ENCODE results near the gene MAPK8IP1.

MAPK8IP1 gene

DNA sequence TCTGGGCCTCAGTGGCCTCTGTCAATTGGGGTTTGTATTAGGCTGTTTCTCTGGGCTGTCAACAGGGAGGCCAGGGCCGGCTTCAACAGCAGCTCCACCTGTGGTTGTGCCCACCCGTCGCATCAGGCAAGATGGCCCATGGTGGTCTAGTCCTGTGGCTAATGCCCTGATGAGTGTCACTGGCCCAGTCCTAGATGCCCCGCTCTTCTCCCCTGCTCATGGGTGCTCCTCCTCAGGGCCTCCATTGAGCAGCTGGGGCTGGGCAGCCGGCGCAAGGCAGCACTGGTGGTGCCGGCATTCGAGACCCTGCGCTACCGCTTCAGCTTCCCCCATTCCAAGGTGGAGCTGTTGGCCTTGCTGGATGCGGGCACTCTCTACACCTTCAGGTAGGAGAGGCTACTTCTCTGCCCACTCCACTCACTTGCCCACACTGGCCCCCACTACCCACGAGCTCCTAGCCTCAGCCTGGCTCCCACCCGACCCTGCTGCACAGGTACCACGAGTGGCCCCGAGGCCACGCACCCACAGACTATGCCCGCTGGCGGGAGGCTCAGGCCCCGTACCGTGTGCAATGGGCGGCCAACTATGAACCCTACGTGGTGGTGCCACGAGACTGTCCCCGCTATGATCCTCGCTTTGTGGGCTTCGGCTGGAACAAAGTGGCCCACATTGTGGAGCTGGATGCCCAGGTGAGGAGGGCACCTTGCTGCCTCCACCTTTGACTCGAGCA, 42.4 kb downstream of the MAPK8IP1 start:
- peak; percentile 50 for DNase-seq

DNA sequence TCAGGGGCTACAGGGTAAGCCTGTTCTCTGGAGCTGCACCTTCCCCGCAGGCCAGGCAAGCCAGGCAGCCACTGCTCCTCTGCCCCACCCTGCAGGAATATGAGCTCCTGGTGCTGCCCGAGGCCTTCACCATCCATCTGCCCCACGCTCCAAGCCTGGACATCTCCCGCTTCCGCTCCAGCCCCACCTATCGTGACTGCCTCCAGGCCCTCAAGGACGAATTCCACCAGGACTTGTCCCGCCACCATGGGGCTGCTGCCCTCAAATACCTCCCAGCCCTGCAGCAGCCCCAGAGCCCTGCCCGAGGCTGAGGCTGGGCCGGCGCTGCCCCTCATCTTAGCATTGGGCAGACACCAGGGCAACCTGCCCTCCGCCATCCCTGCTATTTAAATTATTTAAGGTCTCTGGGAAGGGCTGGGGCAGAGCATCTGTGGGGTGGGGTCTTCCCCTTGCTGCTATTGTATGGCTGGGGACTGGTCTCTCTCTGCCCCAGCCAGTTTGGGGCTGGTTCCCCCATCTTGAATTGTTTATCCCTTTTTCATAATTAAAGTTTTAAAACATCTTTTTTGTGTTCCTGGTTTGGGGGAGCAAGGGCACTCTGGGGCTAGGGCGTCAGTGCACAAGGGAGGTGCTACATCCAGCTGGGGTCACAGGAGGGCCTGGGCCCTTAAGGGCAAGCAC, 43.2 kb downstream of the MAPK8IP1 start:
- peak; percentile 66 for DNase-seq

DNA sequence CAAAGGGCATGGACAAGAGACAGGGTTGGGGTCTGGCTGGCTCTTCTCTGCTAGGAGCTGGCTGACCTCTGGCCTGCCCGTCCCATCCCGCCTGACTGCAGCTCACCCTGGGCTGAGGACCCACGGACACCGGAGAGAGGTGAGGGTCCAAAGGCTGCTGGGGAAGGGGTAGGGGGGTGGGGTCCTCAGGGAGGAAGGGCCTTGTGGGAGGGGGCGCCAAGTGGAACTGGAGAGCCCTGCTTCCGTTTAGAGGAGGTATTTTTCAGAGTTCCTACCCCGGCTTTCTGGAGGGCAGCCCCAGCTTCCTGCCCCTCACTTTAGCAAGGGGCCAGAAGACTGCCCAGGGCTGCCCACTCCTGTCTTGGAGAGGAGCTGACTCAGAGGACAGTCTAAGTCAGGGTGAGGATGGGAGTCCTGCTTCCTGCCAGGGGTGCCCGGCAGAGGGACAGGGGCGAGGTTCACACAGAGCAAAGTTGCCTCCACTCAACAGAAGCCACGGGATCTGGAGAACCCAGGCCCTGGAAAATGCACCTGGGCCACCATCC, 44.1 kb downstream of the MAPK8IP1 start:
- peak; percentile 49 for DNase-seq

DNA sequence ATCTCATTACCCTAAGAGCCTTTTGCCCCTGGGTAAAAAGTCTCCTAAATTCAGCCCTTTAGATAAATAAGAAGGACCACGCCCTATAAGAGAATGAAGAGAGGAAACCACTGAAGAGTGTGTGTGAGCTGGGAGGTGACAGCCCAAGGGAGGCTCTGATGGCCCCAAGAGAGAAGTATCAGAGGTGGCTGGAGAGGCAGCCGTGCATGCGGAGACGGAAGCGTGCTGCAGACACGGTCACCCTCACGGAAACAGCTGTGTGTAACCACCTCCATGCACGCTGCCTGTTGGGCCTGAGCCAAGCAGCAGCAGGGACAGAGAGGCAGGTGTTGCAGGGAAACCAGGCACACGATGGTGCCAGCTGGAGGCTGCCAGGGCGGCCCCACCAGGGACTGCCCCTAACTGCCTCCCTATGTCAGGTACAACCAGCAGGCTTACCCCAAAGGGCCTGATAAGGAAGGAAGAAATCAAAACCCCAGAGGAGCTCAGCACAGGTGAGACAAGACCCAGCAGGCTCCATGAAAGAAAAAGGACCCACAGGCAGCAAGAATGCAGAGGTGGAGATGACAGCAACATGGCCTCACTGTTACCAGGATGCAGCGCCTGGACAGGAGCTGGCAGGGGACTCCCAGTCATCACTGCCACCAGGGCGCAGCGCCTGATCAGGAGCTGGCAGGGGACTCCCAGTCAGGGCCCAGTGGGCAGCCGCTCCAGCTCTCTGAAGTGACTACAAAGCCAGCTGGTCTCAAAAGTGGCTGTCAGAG, 44.8 kb downstream of the MAPK8IP1 start:
- DNase-seq, result peak; percentile 55

DNA sequence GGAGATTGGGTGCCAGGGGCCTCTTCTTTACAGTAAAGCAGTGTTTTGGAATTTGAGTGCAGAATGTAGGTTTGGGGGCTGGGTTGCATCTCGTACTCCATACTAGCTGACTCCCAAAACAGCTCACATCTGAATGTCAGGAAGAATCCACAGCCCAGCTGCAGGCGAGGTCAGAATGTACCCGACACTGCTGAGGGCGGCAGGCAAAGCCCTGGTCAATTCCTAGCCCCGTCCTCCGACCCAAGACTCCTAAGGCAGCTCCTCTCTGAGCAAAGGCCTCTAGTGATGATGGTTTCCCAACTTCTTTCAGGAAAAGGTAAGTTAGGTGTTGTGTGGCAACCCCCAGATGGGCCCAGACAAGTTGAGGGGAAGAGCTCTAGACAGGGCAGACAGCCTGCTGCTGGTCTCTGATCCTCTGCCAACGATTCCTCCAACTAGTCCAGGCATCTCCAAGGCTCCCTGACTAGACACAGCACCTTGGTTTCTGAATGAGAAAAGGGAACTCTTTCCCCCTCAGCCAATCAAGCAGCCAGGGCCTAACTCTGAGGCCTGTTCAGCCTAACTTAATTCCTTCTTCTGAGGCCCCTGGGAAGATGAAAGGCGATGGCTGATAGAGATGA, 45.6 kb downstream of the MAPK8IP1 start:
- DNase-seq, result peak; percentile 43

DNA sequence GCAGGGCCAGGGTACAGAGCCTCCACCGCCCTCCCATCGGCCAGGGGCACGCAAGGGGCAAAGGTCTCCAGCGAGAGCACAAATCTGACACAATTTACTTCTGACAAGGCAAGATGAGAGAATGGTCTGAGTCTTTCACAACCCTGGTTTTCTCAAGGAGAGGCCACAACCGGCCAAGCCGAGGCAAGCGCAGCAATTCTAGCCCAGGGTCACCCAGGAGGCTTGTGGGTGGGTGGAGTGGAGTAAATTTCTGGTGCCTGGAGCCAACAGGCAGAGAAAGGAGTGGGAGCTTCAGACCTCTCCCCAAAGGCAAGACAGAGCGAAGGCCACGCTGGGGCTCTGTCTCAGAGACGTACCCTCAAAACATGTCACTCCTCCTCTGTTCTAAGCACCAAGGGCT, 46.3 kb downstream of the MAPK8IP1 start:
- peak; percentile 29 for DNase-seq

DNA sequence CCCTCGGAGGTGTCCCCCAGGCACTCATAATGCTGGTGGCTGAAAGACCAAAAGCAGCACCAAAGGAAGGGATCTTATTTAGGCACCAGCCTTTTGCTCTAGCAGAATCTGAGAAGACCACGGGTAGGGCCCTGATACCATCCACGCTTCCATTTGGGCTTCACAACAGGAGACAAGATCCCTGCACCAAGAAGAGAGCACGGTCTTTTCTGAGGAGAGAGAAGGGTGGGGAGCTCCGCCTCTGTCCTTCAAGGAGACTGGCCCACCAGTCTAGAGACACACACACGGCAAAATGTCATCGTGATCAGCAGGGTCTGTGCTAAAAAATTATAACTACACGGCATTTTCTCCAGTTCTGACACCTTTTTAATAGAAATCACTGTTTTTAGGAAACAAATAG, 46.8 kb downstream of the MAPK8IP1 start:
- DNase-seq, result peak; percentile 14

DNA sequence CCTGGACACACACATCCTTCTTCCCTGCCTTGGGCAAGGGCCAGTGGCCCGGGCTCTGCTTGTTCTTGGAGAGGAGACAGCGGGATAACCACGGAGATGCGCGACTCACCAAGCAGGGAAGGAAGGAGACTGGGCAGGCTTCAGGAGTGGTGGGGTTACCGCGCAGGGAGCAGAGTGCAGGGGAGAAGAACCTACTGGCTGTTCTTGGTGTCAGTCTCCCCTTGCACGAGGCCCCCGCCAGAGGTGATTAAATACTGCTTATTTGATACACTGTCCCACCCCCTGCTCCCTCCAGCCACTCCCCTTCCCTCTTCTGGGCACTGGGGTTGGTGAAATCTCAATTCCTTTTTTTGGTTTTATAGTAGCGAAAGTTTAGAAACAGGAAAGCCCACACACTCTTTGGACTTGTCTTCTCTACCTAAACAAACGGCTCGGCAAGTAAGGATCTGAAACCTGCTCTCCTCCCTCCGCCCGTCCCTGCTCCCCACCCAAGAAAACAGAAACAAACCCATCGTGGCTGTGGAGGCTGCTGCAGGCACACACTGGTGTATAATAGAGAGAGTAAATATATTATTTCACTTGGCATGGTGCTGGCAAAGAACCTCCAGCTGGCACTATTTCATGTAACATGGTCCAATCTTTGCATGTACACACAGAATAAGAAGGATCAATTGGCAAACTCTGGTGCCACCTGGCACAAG, 47.8 kb downstream of the MAPK8IP1 start:
- no peak for DNase-seq

DNA sequence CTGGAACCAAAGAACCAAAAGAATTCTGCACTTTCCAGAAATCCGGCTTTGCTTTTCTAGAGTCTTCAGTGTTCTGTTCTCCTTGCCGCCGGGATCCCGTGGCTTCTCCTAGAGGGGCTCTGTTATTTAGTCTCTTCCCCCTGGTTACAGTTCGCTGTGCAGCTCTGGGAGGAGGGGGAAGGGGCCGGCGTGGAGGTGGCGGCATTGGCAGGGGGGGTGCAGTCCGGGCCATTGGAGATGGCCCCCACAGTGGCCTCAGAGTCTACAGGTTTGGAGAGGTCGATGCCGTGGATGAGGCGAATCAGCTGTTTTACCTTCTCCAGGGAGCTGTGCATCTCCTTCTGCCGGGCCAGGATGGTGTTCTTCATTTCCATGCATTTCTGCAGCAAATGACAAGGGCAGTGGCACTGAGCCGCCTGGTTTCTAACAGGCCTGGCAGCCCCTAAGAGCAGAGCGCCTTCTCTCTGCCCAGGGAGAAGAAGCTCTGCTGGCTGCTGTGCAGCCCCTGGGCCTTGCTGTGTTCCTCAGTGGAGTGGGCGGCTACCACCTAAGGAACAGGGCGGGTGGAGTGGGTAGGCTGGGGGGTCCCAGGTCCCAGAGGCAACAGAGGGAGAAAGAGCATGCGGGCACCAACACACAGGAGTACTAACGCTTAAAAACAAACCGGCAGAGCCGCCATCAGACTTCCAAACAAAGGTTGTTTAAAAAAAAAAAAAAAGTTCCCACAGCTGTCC, 48.6 kb downstream of the MAPK8IP1 start:
- DNase-seq, result no peak

DNA sequence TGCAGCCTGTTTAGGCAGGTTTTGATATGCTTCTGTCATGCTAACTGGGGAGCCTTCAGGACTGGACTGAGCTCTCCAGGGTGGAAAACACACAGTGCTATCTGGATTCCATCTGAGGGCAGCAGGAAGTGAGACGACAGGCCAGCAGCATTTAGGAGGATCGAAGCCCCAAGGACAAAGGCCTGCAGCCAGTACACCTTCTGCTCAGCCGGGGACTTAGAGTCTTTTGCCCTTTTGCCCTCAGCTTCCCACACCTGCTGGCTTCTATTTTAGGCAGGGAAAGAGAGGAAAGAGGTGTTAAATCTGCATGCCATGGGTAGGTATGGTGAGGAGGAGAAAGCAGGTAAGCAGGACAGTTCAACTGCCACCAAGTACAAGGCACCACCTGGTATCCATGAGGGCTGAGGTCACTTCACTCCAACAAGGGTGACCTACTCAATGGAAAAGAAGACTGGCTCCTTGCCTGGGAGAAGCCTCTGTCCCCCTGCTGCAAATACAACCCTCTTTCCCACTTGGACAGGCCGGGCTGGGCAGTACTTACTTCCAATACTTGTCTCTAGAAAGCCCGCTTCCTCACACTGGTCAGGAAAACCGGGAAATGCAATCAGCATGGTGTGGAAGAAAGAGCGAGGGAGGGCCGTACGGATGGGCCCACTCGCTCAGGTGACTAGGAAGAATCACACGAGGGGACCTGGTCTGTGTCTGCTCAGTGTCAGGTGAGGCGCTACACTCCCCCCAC, 49.3 kb downstream of the MAPK8IP1 start:
- DNase-seq, result peak; percentile 76

DNA sequence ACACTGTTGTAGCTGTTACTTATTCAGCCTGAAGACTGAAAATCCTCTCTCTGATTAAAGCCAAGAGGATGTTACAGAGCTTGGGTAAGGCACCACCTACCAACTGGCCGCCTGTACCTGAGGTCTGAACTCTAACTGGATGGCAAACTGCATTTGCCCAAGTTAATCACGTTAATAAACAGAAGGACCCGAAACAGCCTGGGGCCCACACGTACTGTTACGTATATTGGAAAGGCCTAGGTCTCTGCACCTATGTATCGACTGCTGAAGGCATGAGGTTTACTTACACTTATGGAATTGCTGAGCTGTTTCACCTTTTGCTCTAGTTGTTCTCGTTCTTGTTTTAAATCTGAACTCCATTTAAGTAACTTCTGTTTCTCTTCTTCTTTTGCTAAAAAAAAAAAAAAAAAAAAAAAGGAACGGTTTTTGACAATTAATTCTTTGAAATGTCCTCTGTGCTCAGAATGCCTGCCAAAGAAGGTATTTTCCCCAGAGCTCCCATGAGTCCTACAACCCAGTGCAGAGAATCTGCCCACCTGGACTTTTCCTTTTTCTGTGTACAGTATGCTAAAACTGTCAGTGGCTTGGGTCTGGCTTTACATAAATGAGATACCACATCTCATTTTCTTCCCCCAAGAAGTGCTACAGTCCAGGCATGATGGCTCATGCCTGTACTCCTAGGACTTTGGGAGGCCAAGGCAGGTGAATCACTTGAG, 50.1 kb downstream of the MAPK8IP1 start:
- no peak for DNase-seq

DNA sequence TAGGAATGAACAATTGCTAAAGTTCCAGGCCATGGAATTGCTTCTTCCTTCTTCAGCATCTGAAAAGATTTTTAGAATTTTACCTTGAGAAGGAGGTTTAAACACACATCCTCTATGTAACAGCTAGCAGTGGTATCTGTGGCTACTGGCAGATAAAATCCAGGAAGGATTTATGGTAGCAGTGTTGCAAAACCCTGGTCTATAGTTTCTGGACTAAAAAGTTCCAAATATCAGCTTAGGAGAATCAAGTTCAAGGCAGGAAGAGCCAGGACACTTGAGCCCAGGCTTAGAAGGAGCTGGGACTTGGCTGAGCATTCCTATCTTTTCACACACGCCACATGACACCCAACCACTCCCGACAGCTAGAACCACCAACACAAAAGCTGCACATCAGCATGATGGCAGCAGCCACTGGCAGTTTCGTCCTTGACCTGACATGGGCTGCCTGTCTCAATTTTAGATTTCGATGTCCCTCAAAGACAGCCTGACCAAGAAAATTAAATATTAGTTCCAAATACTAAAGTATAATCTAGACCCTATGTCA, 51.1 kb downstream of the MAPK8IP1 start:
- no peak for DNase-seq

DNA sequence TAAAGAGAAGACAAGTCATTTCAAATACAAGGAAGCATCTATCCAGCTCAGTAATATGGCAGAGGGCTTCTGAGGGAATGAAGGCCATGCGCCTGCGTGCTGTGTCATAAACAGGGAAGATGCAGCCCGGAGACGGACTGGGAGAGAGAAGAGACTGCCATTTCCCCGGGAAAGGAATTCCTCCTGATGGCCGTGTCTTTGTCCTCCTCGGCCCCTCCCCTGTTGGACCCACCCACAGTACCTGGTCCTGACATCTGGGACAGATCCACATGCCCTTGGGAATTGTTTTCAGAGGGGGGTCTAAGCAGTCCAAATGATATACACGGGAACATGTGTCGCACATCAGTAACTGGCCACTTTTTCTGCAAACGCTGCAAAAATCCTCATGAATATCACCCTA, 52.5 kb downstream of the MAPK8IP1 start:
- DNase-seq, result no peak

DNA sequence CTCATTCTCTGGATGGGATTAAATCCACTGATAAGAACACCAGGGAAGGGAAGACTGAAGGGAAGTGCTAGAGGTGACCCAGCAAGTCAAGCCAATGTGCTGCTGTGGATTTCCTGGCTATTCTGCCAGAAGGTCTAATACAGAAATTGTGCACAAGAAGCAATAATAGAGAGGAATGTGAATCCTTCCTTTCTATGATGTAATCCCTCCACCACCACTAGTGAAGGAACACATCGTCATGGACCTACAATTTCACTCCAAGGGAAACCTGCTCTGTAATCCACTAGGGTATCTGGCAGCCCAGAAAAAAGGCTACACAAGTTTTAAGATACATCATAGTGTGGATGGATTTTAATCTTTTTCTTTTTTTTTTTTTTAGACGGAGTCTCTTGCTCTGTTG, 54.4 kb downstream of the MAPK8IP1 start:
- no peak for DNase-seq

DNA sequence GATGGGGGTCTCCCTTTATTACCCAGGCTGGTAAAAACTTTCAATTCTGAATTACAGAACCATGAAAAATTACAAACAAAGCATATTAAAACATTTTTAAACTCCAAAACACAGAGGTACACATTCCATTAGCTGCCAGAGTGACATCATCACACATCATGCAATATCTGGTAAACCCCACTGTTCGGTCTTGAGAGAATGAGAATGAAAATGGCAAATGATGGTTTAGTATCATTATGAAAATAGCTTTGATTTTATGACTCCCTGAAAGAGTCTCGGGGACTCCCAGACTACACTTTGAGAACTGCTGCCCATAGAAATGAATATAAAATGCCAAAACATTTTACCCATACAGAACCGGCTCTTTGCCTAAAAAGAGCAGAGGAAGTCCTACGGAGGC, 55.8 kb downstream of the MAPK8IP1 start:
- no peak for DNase-seq

DNA sequence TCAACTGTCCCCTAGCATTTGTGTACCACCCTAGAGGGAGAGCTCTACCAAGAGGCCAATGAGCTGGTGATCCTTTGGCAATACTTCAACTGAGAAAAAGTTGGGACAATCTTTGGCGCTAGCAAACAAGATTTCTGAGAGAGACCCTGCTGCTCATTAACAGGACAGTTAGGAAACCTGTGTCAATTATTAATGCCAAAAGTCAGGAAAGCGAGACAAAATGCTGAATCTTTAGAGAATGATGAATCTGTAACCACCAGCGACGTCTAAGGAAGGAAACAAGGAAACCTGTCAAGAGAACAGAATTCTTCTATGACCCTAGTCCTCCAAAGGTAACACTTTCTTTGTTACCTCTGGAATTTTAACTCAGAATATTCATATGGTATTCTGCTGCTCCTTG, 56.9 kb downstream of the MAPK8IP1 start:
- DNase-seq, result no peak

DNA sequence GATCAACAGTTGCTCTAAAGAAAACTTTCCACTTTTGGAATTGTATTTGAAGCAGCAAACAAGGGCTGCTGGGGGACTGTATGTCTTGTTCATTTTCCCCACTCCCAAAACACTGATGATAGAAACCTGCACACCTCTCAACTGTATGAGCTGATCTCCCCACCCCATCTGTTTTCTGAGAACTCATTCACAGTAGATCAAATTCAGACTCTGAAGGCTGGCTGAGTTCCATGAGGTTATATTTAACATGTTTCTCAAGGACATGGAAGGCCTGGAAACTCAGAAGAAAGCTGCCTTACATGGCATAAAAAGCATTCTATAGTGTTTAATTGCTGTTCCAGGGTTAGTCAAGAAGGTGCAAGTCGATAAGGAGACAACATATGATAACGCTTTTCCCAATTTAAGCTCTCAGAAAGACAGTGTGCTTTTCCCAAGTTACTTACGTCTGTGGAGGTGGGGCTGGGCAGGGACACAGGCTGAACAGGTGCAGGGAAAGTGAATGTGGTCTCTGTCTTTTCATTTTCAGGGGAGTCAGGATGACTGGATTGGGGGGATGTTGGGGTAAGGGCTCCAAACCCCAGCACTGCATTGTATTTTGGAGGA, 60.0 kb downstream of the MAPK8IP1 start:
- no peak for DNase-seq

DNA sequence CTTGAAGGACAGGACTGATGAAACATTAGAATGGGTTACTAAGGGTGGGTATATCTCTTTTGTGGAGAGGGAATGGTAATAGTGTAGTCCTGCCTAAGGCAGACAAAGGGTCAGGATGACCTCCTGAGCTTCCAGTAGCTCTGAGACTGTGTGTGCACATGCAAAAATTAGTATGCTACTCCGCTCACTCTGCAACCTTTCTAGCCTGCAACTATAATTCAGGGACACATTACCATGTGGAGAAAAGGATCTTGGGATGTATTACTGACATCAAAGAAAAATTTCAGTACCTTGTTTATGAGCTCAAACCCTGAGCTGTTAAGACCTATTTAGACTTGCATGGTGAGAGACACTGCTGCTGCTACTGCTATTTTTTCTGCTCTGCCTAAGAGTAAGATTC, 62.4 kb downstream of the MAPK8IP1 start:
- no peak for DNase-seq

DNA sequence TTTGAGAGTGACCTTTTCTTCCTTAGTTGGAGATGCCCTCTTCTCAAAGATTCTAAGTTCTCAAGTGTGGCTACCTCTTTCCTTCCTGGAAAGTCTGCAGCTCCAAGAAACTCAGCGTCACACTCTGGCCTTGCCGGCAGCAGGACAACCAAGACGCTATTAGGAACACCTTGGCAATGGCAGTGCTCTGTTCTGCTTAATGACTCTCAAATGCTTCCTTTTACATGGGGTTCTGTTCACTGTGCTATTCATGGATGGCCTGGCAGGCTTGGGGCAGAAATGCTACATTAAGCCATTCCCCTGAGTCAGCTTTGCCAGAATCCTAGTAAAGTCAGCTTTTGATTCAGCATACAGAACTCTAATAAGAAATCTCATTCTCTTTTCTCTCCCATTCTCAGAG, 62.9 kb downstream of the MAPK8IP1 start:
- no peak for DNase-seq

DNA sequence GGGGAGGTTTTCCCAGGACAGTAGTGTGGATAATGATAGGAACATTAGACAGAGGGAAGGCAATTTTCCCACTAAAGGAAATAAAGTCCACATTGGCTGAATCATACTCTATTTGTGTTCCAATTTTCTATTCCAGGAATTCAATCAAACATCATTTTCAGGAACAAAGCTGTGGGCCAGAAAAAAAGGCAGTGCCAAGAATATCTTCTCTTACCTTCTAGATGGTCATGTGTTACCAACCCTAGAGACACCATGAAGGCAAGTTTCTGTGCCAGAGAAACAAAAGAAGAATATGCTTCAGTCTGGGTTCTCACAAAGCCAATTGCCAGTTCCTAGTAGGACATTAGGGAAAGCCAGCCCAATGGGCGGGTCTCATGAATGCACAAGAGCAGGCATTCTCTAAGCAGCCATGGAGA, 64.5 kb downstream of the MAPK8IP1 start:
- DNase-seq, result no peak

Measured in islet precursor cell (in vitro differentiated cells).